Trophoblast cell (in vitro differentiated cells and primary cell): ENCODE data around the gene LIMCH1.
"Not testable (repeated sequence)": the region's sequence is repeated elsewhere in the genome, so short reads cannot be mapped to it uniquely, and the experiment has no call there.

Source experiments
- DNase-seq, 2 donors: peaks; one replicate each; pipeline ENCODE4 v3.0.0-alpha.2; 2016
- H2AFZ ChIP-seq: 2 replicates; pipeline ENCODE4 v1.6.1; 2013; ENCODE audit warnings: low read length, moderate library complexity, mild to moderate bottlenecking; ENCODE audit not compliant: insufficient read depth, poor library complexity
- H2AK5ac ChIP-seq: 2 replicates; pipeline ENCODE4 v1.6.1; 2013; ENCODE audit warnings: mild to moderate bottlenecking, low read length
- H2BK120ac ChIP-seq: 2 replicates; pipeline ENCODE4 v1.6.1; 2013; ENCODE audit warnings: low read length, mild to moderate bottlenecking, moderate library complexity; ENCODE audit not compliant: insufficient read depth, poor library complexity
- H2BK12ac ChIP-seq: 2 replicates; pipeline ENCODE4 v1.6.1; 2013; ENCODE audit warnings: mild to moderate bottlenecking, low read length, moderate library complexity
- H2BK5ac ChIP-seq: 2 replicates; pipeline ENCODE4 v1.6.1; 2013; ENCODE audit warnings: low read length, low read depth, moderate library complexity, mild to moderate bottlenecking; ENCODE audit not compliant: poor library complexity
- H3K14ac ChIP-seq: 2 replicates; pipeline ENCODE4 v1.6.1; 2013; ENCODE audit warnings: mild to moderate bottlenecking, low read length
- H3K18ac ChIP-seq: 2 replicates; pipeline ENCODE4 v1.6.1; 2013; ENCODE audit warnings: mild to moderate bottlenecking, low read length
- H3K23ac ChIP-seq: 2 replicates; pipeline ENCODE4 v1.6.1; 2013; ENCODE audit warnings: low read length
- H3K27ac ChIP-seq: 2 replicates; pipeline ENCODE4 v1.5.1; 2013; ENCODE audit warnings: low read depth, mild to moderate bottlenecking, inconsistent platforms, low read length, moderate library complexity
- H3K27me3 ChIP-seq: 2 replicates; pipeline ENCODE4 v1.6.1; 2013; ENCODE audit warnings: inconsistent platforms, mild to moderate bottlenecking, low read length, moderate library complexity; ENCODE audit not compliant: insufficient read depth
- H3K36me3 ChIP-seq, 2 experiments: 1 replicate in 1 of 2; 2 replicates in 1 of 2; pipeline ENCODE4 v1.6.1; 2013; ENCODE audit warnings: low read length in 2 of 2, mild to moderate bottlenecking in 2 of 2, moderate library complexity in 1 of 2; ENCODE audit not compliant: insufficient read depth in 2 of 2, control insufficient read depth in 1 of 2
- H3K4ac ChIP-seq: 2 replicates; pipeline ENCODE4 v1.6.1; 2013; ENCODE audit warnings: low read depth, mild to moderate bottlenecking, low read length, moderate library complexity
- H3K4me1 ChIP-seq, 2 experiments: 1 replicate in 1 of 2; 2 replicates in 1 of 2; pipeline ENCODE4 v1.6.1; 2013; ENCODE audit warnings: low read length in 2 of 2, mild to moderate bottlenecking in 2 of 2, moderate library complexity in 1 of 2; ENCODE audit not compliant: insufficient read depth in 2 of 2, control insufficient read depth in 1 of 2
- H3K4me2 ChIP-seq: 2 replicates; pipeline ENCODE4 v1.6.1; 2013; ENCODE audit warnings: inconsistent platforms, mild to moderate bottlenecking, low read length, moderate library complexity
- H3K4me3 ChIP-seq: 2 replicates; pipeline ENCODE4 v1.5.1; 2013; ENCODE audit warnings: mild to moderate bottlenecking, low read depth, low read length, inconsistent platforms
- H3K79me1 ChIP-seq: one replicate; pipeline ENCODE4 v1.6.1; 2013; ENCODE audit warnings: low read length
- H3K79me2 ChIP-seq: 2 replicates; pipeline ENCODE4 v1.6.1; 2013; ENCODE audit warnings: low read length, mild to moderate bottlenecking; ENCODE audit not compliant: control insufficient read depth, insufficient read depth, poor library complexity
- H3K9ac ChIP-seq: 2 replicates; pipeline ENCODE4 v1.6.1; 2013; ENCODE audit warnings: mild to moderate bottlenecking, low read length
- H3K9me3 ChIP-seq: 2 replicates; pipeline ENCODE4 v1.6.1; 2013; ENCODE audit warnings: low read depth, mild to moderate bottlenecking, control low read depth, inconsistent platforms, low read length; ENCODE audit not compliant: insufficient read depth
- H4K12ac ChIP-seq: 2 replicates; pipeline ENCODE4 v1.6.1; 2013; ENCODE audit warnings: low read depth, mild to moderate bottlenecking, low read length, moderate library complexity
- H4K8ac ChIP-seq: 2 replicates; pipeline ENCODE4 v1.6.1; 2013; ENCODE audit warnings: low read depth, mild to moderate bottlenecking, low read length, moderate library complexity
- H4K91ac ChIP-seq: one replicate; pipeline ENCODE4 v1.6.1; 2013; ENCODE audit warnings: low read depth, mild to moderate bottlenecking, low read length, moderate library complexity
- WGBS: extraction: QIAGEN DNeasy Blood & Tissue Kit; methylation state at CpG from one replicate; pipeline ENCODE4 v1.1.7; 2013; ENCODE audit warnings: missing lambda C conversion rate; ENCODE audit not compliant: insufficient read length, insufficient coverage; ENCODE audit errors: extremely low coverage; 5-methylcytosine and 5-hydroxymethylcytosine counted together

LIMCH1 gene

DNA sequence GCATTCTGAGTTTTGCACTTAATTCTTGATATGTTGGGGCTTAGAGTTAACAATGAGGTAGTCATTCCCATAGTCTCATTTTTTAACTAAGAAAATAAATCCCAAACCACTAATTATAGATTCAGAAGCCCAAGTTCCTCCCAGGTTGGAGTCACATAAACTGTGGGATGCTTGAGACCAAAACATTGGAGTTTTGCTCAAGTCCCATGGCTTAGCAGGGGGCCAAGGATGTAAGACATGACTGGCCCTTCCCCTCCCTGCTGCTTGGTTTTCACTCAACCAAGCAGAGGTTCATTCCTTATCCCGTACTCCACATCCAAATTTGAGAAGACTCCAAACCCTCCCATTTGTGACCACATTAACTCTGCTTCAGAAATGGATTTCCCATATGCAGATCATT lies 101.3 kb downstream of the LIMCH1 start:
- Histone ChIP-seq H2BK5ac (no peak overlapping the region), H3K9ac (no peak overlapping the region), H2AFZ (no peak overlapping the region), H2AK5ac (no peak overlapping the region), H3K4me1 (peaks cover 4 to 5% of the 10 kb centered on the region in 2 experiments), H3K27me3 (no peaks in the 10 kb centered on the region), H4K91ac (no peak overlapping the region), H3K4me3 (no peak overlapping the region), H2BK12ac (no peak overlapping the region), H3K4me2 (no peak overlapping the region), H3K14ac (no peak overlapping the region), H4K12ac (no peak overlapping the region), H3K79me2 (no peaks in the 10 kb centered on the region), H3K36me3 (no peaks in the 10 kb centered on the region), H3K9me3 (no peaks in the 10 kb centered on the region), H3K18ac (no peak overlapping the region), H3K4ac (no peak overlapping the region), H4K8ac (no peak overlapping the region), H3K27ac (no peak overlapping the region), H3K79me1 (peaks cover 2% of the 10 kb centered on the region), H3K23ac (no peak overlapping the region), H2BK120ac (no peak overlapping the region)
- no peak for DNase-seq
- WGBS: no CpG with 5 or more reads among the region's 1 CpG

GRCh38 chr4:41640906-41641305 lies 102.9 kb downstream of the LIMCH1 start:
- no peak overlapping the region for H2AFZ ChIP-seq
- H2BK120ac ChIP-seq: no peak overlapping the region
- H3K79me2 ChIP-seq: no peaks in the 10 kb centered on the region
- H3K9me3 ChIP-seq: no peaks in the 10 kb centered on the region
- H3K36me3 ChIP-seq: no peaks in the 10 kb centered on the region
- no peak overlapping the region for H3K14ac ChIP-seq
- no peak overlapping the region for H3K18ac ChIP-seq
- no peak overlapping the region for H2BK12ac ChIP-seq
- H3K4me1 ChIP-seq: peaks cover 9 to 10% of the 10 kb centered on the region in 2 experiments
- no peak overlapping the region for H3K4ac ChIP-seq
- no peak overlapping the region for H4K8ac ChIP-seq
- no peak overlapping the region for H3K4me2 ChIP-seq
- H3K23ac ChIP-seq: no peak overlapping the region
- no peak for DNase-seq
- H3K79me1 ChIP-seq: peaks cover 6% of the 10 kb centered on the region
- H4K12ac ChIP-seq: no peak overlapping the region
- H2BK5ac ChIP-seq: no peak overlapping the region
- H3K27me3 ChIP-seq: no peaks in the 10 kb centered on the region
- H2AK5ac ChIP-seq: no peak overlapping the region
- WGBS: no CpG with 5 or more reads among the region's 6 CpGs
- peak overlapping the region; percentile 49 for H3K27ac ChIP-seq
- no peak overlapping the region for H3K9ac ChIP-seq
- H4K91ac ChIP-seq: peak overlapping the region; percentile 76
- H3K4me3 ChIP-seq: no peak overlapping the region

DNA sequence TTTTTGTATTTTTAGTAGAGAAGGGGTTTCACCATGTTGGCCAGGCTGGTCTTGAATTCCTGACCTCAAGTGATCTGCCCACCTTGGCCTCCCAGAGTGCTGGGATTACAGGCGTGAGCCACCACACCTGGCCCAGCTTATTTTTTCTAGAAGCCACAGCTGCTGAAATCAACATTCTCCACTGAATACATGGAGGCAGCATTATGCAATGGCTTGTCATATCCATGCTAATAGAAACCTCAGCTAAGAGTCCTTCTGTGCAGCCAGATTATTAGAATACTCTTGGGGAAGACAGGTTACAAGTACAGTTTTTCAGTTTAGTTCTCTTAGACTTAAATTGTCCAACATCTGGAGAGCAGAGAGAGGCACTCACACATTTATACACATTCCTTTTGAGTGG lies 104.8 kb downstream of the LIMCH1 start:
- not testable (repeated sequence) for H3K27me3 ChIP-seq, H2AFZ ChIP-seq, H3K4me2 ChIP-seq, H3K4me3 ChIP-seq, H3K4ac ChIP-seq, H3K14ac ChIP-seq, H2BK5ac ChIP-seq, H3K79me2 ChIP-seq, H3K23ac ChIP-seq, H2AK5ac ChIP-seq, H3K9me3 ChIP-seq, H3K79me1 ChIP-seq, H3K18ac ChIP-seq, H4K8ac ChIP-seq, H3K36me3 ChIP-seq, H4K12ac ChIP-seq, H2BK12ac ChIP-seq, H3K9ac ChIP-seq
- peak; percentile 38 to 79 for DNase-seq
- peak overlapping the region; percentile 38 for H4K91ac ChIP-seq
- H3K4me1 ChIP-seq: peaks cover 10 to 11% of the 10 kb centered on the region in 2 experiments
- no CpG with 5 or more reads among the region's 1 CpG for WGBS
- peak overlapping the region; percentile 18 for H2BK120ac ChIP-seq
- H3K27ac ChIP-seq: peak overlapping the region; percentile 59

GRCh38 chr4:41643331-41643730 lies 105.4 kb downstream of the LIMCH1 start:
- Histone ChIP-seq H2BK5ac (no peak overlapping the region), H3K4me1 (peaks cover 10 to 11% of the 10 kb centered on the region in 2 experiments), H3K27me3 (no peaks in the 10 kb centered on the region), H4K12ac (no peak overlapping the region), H3K27ac (peak overlapping the region; percentile 39), H2BK12ac (no peak overlapping the region), H3K79me2 (no peaks in the 10 kb centered on the region), H2BK120ac (no peak overlapping the region), H3K14ac (no peak overlapping the region), H4K91ac (no peak overlapping the region), H3K4me3 (no peak overlapping the region), H3K9me3 (no peaks in the 10 kb centered on the region), H3K4ac (no peak overlapping the region), H2AK5ac (no peak overlapping the region), H3K4me2 (no peak overlapping the region), H2AFZ (no peak overlapping the region), H3K18ac (no peak overlapping the region), H3K23ac (no peak overlapping the region), H4K8ac (no peak overlapping the region), H3K36me3 (peaks cover 4 to 8% of the 10 kb centered on the region in 2 experiments), H3K9ac (no peak overlapping the region), H3K79me1 (peaks cover 6% of the 10 kb centered on the region)
- DNase-seq: no peak
